BJ (cell line): ENCODE results near the gene DCAF15. TPM values are rescaled to one million over a fixed set of nuclear protein-coding genes. Genes with fewer than 3 reads are reported as not detected.

Experiments
- CTCF ChIA-PET: fragments of 350-600 bp; formaldehyde crosslinking; extraction: SDS; loops from one replicate; lab custom pipeline; 2021; ENCODE audit warnings: antibody characterized with exemption, inconsistent platforms; lab: Yijun Ruan, JAX
- POLR2A ChIA-PET: fragments of 300-600 bp; sonication (Branson Sonifier 250); formaldehyde crosslinking; extraction: SDS; loops from one replicate; lab custom pipeline; 2021; ENCODE audit warnings: antibody characterized with exemption; lab: Charles Lee
- DNase-seq: peaks from one replicate; pipeline ENCODE4 v3.0.0-alpha.2; 2011; ENCODE audit warnings: low read depth
- H3K27me3 ChIP-seq: 2 replicates; pipeline ENCODE4 v1.6.0; 2011; ENCODE audit warnings: low read length; ENCODE audit not compliant: control insufficient read depth, insufficient read depth
- H3K36me3 ChIP-seq: 2 replicates; pipeline ENCODE4 v1.5.1; 2011; ENCODE audit warnings: low read length; ENCODE audit not compliant: control insufficient read depth, insufficient read depth
- H3K4me3 ChIP-seq: 2 replicates; pipeline ENCODE4 v1.5.1; 2011; ENCODE audit warnings: low read depth, mild to moderate bottlenecking, control low read depth, low read length
- polyA plus RNA-seq: library from polyadenylated mRNA; depleted of rRNA; stranded (reverse); fragments of >200 nt; gene quantifications from 2 replicates; pipeline ENCODE4 v1.2.3, GENCODE V29; 2011
- TF ChIP-seq, protein P1 (sequence below): IDR thresholded peaks from 2 replicates; pipeline ENCODE4 v1.5.1; 2011; ENCODE audit warnings: low read depth, mild to moderate bottlenecking, control low read depth, inconsistent platforms, low read length, moderate library complexity; ENCODE audit not compliant: insufficient read depth

The DCAF15 gene
- polyA plus RNA-seq, 1 experiment: 20.0 TPM

GRCh38 chr19:13962699-13963602 lies 10.6 kb downstream of the DCAF15 start:
- ChIA-PET POLR2A (no interaction called here), CTCF (interaction anchor here (0.9 to 1.3 kb wide), 3 partner anchors 9 to 385 kb away, joined by 3 read pairs; no protein-coding TSS in a partner anchor)
- no peak overlapping the region for H3K4me3 ChIP-seq

DNA sequence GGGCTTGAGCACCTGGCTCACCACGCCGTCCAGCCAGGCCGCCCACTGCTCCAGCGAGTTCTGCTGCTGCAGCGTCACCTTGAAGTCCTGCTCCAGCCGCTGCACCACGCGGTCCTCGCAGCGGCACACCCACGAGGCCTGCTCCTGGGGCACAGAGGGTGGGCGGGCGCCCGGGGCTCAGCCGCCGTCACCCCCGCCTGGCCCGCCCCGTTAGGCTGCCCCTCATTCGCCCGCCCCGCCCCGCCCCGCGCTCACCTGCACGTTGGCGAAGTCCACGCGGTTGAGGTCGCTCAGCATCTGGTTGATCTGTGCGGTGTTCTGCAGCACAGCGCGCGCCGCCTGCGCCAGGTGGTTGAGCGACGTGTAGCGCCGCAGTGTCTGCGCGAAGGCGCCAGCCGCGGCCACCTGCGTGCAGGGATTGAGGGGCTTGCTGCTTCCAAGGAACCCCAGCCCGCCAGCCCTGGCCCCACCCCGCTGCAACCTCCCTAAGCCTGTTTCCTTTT lies 11.3 kb downstream of the DCAF15 start:
- CTCF ChIA-PET: interaction anchor here (1.3 kb wide), 1 partner anchor 110 kb away, joined by 3 read pairs; no protein-coding TSS in a partner anchor
- no peaks in the 10 kb centered on the region for H3K27me3 ChIP-seq
- peaks cover 22% of the 10 kb centered on the region for H3K36me3 ChIP-seq
- no peak for DNase-seq
- H3K4me3 ChIP-seq: no peak overlapping the region
- POLR2A ChIA-PET: no interaction called here
- TF ChIP-seq, protein P1, sequence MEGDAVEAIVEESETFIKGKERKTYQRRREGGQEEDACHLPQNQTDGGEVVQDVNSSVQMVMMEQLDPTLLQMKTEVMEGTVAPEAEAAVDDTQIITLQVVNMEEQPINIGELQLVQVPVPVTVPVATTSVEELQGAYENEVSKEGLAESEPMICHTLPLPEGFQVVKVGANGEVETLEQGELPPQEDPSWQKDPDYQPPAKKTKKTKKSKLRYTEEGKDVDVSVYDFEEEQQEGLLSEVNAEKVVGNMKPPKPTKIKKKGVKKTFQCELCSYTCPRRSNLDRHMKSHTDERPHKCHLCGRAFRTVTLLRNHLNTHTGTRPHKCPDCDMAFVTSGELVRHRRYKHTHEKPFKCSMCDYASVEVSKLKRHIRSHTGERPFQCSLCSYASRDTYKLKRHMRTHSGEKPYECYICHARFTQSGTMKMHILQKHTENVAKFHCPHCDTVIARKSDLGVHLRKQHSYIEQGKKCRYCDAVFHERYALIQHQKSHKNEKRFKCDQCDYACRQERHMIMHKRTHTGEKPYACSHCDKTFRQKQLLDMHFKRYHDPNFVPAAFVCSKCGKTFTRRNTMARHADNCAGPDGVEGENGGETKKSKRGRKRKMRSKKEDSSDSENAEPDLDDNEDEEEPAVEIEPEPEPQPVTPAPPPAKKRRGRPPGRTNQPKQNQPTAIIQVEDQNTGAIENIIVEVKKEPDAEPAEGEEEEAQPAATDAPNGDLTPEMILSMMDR: no peak

More at GRCh38 chr19:13962699-13963602, 10.6 kb downstream of the DCAF15 start:
- peaks cover 21% of the 10 kb centered on the region for H3K36me3 ChIP-seq
- DNase-seq: no peak
- no peaks in the 10 kb centered on the region for H3K27me3 ChIP-seq
- TF ChIP-seq, protein P1: no peak

DNA sequence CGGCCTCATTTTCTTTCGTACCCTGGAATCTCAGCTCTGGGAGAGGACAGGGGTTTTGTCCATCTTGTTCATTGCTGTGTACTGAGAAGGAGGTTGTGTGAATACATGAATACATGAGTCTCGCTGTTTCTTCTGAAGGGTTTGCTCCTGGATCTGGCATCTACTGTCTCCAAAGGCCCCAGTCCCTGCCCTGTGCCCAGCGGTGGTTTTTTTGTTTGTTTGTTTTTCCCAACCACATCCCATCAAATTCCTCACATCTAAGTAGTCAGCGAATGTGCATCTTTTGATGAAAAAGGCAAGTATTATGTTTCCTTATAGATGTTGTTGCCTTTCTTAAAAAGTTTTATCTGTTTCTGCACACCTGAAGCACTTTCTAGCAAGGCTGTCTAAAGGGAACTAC lies 12.5 kb downstream of the DCAF15 start:
- H3K4me3 ChIP-seq: no peak overlapping the region
- DNase-seq: no peak
- no peaks in the 10 kb centered on the region for H3K27me3 ChIP-seq
- POLR2A ChIA-PET: no interaction called here
- CTCF ChIA-PET: no interaction called here
- H3K36me3 ChIP-seq: peaks cover 24% of the 10 kb centered on the region
- TF ChIP-seq, protein P1: no peak

- no peaks in the 10 kb centered on the region for H3K27me3 ChIP-seq
- ChIA-PET POLR2A (no interaction called here), CTCF (no interaction called here)
- H3K4me3 ChIP-seq: no peak overlapping the region
- TF ChIP-seq, protein P1: no peak
- peaks cover 22% of the 10 kb centered on the region for H3K36me3 ChIP-seq
- DNase-seq: no peak
These were observed 13.1 kb downstream of the DCAF15 start for GRCh38 chr19:13965377-13965896.

- TF ChIP-seq, protein P1: no peak
- ChIA-PET POLR2A (no interaction called here), CTCF (no interaction called here)
- no peaks in the 10 kb centered on the region for H3K27me3 ChIP-seq
- H3K4me3 ChIP-seq: no peak overlapping the region
- peaks cover 20% of the 10 kb centered on the region for H3K36me3 ChIP-seq
- no peak for DNase-seq
These were observed 13.8 kb downstream of the DCAF15 start for GRCh38 chr19:13965926-13966683.
